Prostate gland (tissue), 2 donors: Measurements from ENCODE around the gene CDK5RAP1. TPM values are rescaled to one million over a fixed set of nuclear protein-coding genes. Genes with fewer than 3 reads are reported as not detected.

ENCODE experiments used
- DNase-seq: peaks from one replicate; pipeline ENCODE4 v3.0.0-alpha.2; 2019; ENCODE audit warnings: low spot score
- H3K27ac ChIP-seq, 2 donors: fragments of 200-600 bp; sonication (generic); 2 replicates each; pipeline ENCODE4 v1.5.1; 2017 to 2019
- H3K27me3 ChIP-seq: fragments of 200-600 bp; sonication (generic); replicated peaks from 2 replicates; pipeline ENCODE4 v1.5.1; 2019; ENCODE audit not compliant: insufficient read depth
- H3K36me3 ChIP-seq, 2 donors: fragments of 200-600 bp; sonication (generic); 1 replicate in 1 of 2; 2 replicates in 1 of 2; pipeline versions ENCODE4 v1.5.1 to v1.8.1; 2017 to 2019
- H3K4me1 ChIP-seq: fragments of 200-600 bp; sonication (generic); replicated peaks from 2 replicates; pipeline ENCODE4 v1.5.1; 2019
- H3K4me3 ChIP-seq, 2 donors: fragments of 200-600 bp; sonication (generic); 2 replicates each; pipeline ENCODE4 v1.5.1; 2017 to 2019
- H3K9me3 ChIP-seq: fragments of 200-600 bp; sonication (generic); 2 replicates; pipeline ENCODE4 v1.5.1; 2017
- POLR2A ChIP-seq: fragments of 450-650 bp; IDR thresholded peaks from one replicate; pipeline ENCODE4 v1.6.1; 2016; ENCODE audit warnings: antibody characterized with exemption, mild to moderate bottlenecking
- POLR2AphosphoS5 ChIP-seq: sonication (generic); formaldehyde crosslinking; IDR thresholded peaks from one replicate; pipeline ENCODE4 v1.6.1; 2017; ENCODE audit warnings: antibody characterized with exemption
- WGBS: methylation state at CpG from one replicate; pipeline ENCODE4 v1.1.5; 2018; 5-methylcytosine and 5-hydroxymethylcytosine counted together
- intact Hi-C: fragments of 100-400 bp; cut with DNase I; formaldehyde crosslinking; loops from one replicate; pipeline ENCODE4 v1.14.2; 2022
- total RNA-seq, 2 donors: library from RNA; depleted of rRNA; stranded (reverse); fragments of >200 nt; gene quantifications; one replicate each; pipeline ENCODE4 v1.1.0, GENCODE V29; 2016
- TF ChIP-seq, protein P1 (sequence below), 4 experiments: fragments of 200-600 bp in 2 of 4; fragments of 450-650 bp in 2 of 4; sonication (generic) in 2 of 4; IDR thresholded peaks; 1 replicate in 3 of 4; 2 replicates in 1 of 4; pipeline ENCODE4 v1.5.1; 2016 to 2019; ENCODE audit warnings: antibody characterized with exemption in 4 of 4, mild to moderate bottlenecking in 2 of 4, moderate library complexity in 2 of 4

CDK5RAP1 gene
- total RNA-seq, 2 donors from 2014 or later: 18.0 to 24.7 TPM

- 64% methylated on average over 3 of the region's 3 CpGs for WGBS
- DNase-seq: no peak
- intact Hi-C loops: no loop called here
Observed at GRCh38 chr20:33351696-33352095, 49.6 kb downstream of the CDK5RAP1 start.

DNA sequence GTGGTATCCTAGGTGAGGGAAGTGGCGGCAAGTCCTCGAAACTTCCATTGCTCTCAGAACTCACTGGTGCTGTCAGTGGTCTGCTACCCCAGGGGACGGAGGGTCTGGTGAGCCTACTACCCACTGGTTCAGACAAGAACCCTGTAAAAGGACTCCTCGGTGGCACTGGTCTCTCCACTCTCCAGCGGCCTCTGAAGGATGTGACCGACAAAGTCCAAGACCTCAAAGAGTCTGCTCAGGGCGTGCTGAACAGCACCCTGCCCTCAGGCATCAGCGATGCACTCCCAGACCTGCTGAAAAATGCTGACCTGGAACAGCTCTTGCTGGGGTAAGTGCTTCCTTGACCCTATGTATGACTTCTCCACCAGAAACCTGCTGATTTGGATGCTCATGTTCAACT is 51.8 kb downstream of the CDK5RAP1 start:
- Histone ChIP-seq H3K4me3 (no peak overlapping the region), H3K9me3 (no peaks in the 10 kb centered on the region), H3K36me3 (no peaks in the 10 kb centered on the region), H3K27ac (no peak overlapping the region), H3K27me3 (no peaks in the 10 kb centered on the region), H3K4me1 (no peaks in the 10 kb centered on the region)
- WGBS: 98% methylated on average over 7 of the region's 8 CpGs
- intact Hi-C loops: no loop called here
- no peak for TF ChIP-seq POLR2A
- TF ChIP-seq POLR2AphosphoS5: no peak
- TF ChIP-seq, protein P1, sequence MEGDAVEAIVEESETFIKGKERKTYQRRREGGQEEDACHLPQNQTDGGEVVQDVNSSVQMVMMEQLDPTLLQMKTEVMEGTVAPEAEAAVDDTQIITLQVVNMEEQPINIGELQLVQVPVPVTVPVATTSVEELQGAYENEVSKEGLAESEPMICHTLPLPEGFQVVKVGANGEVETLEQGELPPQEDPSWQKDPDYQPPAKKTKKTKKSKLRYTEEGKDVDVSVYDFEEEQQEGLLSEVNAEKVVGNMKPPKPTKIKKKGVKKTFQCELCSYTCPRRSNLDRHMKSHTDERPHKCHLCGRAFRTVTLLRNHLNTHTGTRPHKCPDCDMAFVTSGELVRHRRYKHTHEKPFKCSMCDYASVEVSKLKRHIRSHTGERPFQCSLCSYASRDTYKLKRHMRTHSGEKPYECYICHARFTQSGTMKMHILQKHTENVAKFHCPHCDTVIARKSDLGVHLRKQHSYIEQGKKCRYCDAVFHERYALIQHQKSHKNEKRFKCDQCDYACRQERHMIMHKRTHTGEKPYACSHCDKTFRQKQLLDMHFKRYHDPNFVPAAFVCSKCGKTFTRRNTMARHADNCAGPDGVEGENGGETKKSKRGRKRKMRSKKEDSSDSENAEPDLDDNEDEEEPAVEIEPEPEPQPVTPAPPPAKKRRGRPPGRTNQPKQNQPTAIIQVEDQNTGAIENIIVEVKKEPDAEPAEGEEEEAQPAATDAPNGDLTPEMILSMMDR (IDR thresholded peaks at IDR 0.05): no peak
- DNase-seq: no peak

More at GRCh38 chr20:33351696-33352095, 49.6 kb downstream of the CDK5RAP1 start:
- Histone ChIP-seq H3K9me3 (no peaks in the 10 kb centered on the region), H3K4me3 (no peak overlapping the region), H3K27me3 (no peaks in the 10 kb centered on the region), H3K4me1 (no peaks in the 10 kb centered on the region), H3K36me3 (no peaks in the 10 kb centered on the region), H3K27ac (no peak overlapping the region)
- TF ChIP-seq POLR2A (no peak), POLR2AphosphoS5 (no peak)
- TF ChIP-seq, protein P1 (IDR thresholded peaks at IDR 0.05): no peak

DNA sequence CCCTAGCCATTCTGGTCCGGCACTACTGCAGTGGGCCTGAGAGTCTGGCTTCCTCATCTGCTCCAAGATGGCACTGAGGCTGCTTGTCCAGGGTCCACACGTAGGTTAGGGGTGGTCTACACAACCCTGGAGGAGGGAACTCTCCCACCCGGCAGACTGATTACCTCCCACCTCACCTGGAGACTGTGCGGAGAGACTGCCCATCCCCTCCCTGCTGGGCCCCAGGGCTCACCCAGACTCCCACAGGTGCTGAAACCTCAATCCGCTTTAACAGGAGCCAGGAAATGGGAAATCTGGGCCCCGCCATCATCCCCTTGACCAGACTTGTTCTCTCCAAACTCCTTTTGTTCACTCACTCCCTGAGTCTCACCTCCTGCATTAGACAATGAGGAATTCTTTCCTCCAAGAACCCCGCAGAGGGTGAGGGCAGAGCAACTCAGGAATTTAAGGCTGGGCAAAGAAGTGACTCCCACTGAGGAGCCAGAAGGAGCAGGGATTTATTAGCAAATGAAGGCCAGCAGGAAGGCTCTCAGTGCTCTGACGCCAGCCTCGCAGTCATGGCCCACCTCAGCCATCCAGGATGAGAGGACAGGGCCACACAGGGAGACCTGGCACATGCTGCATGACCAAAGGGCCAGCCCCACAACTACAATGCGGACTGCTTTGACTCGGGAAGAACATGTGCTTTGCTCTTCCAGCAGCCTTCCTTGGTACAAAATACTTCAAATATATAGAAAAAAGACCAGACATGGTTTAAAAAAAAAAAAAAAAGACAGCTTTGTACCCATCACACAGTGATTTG is 53.0 kb downstream of the CDK5RAP1 start:
- no peak overlapping the region for H3K27ac ChIP-seq
- intact Hi-C loops: no loop called here
- no peaks in the 10 kb centered on the region for H3K4me1 ChIP-seq
- no peaks in the 10 kb centered on the region for H3K9me3 ChIP-seq
- TF ChIP-seq, protein P1 (IDR thresholded peaks at IDR 0.05): no peak
- TF ChIP-seq POLR2AphosphoS5: no peak
- TF ChIP-seq POLR2A: no peak
- DNase-seq: no peak
- H3K36me3 ChIP-seq: no peaks in the 10 kb centered on the region
- H3K27me3 ChIP-seq: no peaks in the 10 kb centered on the region
- H3K4me3 ChIP-seq: no peak overlapping the region
- WGBS: 77% methylated on average over 11 of the region's 11 CpGs

GRCh38 chr20:33345342-33345741 is 56.0 kb downstream of the CDK5RAP1 start:
- no peaks in the 10 kb centered on the region for H3K36me3 ChIP-seq
- H3K4me1 ChIP-seq: no peaks in the 10 kb centered on the region
- TF ChIP-seq POLR2A (no peak), POLR2AphosphoS5 (no peak)
- TF ChIP-seq, protein P1 (IDR thresholded peaks at IDR 0.05): no peak
- intact Hi-C loops: no loop called here
- H3K27me3 ChIP-seq: no peaks in the 10 kb centered on the region
- no peak overlapping the region for H3K27ac ChIP-seq
- H3K4me3 ChIP-seq: no peak overlapping the region
- 58% methylated on average over 9 of the region's 9 CpGs for WGBS
- no peaks in the 10 kb centered on the region for H3K9me3 ChIP-seq
- DNase-seq: no peak

- WGBS: 97% methylated on average over 4 of the region's 4 CpGs
- Histone ChIP-seq H3K27me3 (no peaks in the 10 kb centered on the region), H3K36me3 (no peaks in the 10 kb centered on the region), H3K9me3 (no peaks in the 10 kb centered on the region), H3K4me3 (no peak overlapping the region), H3K4me1 (no peaks in the 10 kb centered on the region), H3K27ac (no peak overlapping the region)
- no peak for DNase-seq
- intact Hi-C loops: no loop called here
- TF ChIP-seq POLR2A: no peak
- TF ChIP-seq, protein P1 (IDR thresholded peaks at IDR 0.05): no peak
- TF ChIP-seq POLR2AphosphoS5: no peak
Observed at GRCh38 chr20:33343521-33343920, 57.8 kb downstream of the CDK5RAP1 start.
